ENCODE measurements around the gene LAMTOR1. TPM values are rescaled to one million over a fixed set of nuclear protein-coding genes. Genes with fewer than 3 reads are reported as not detected.
"Not testable (repeated sequence)": the region's sequence is repeated elsewhere in the genome, so short reads cannot be mapped to it uniquely, and the experiment has no call there.

The LAMTOR1 gene
- total RNA-seq, result 87.2 and 87.6 TPM in 2 replicates

DNA sequence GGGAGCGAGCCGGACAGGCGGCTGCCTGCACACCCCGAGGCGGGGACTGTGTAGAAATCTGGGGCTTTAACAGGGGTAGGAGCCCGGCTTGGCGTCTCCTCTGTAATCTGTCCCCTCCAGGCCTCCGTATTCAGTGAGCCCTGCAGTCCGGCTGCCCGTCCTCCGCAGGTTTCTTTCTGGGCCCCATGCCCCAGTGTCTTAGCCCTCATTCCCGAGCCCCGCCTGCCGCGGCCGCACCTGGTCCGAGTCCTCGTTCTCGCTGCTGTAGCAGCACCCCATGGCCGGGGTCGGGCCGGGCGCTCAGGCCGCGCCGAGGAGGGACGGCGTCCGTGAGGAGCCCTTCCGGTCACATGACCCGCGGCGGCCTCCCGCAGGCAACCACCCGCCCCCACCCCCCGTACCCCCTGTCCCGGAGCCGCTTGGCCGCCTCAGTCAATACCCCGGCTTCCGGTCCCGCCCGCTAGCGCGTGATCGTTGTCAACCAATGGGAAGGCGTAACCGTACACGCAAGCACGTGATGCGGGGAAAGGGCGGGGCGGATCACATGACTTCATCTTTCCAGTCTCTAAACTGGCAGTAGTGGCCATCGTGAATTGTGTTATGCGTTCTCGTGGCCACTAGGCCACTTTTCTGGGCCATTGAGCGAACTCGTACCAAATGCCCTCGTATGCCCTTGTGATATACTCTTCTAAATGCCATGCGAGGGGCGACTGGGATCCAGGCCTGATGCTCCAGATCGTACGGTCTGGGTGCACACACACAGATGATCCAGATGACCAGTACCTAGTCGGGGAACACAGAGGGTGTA, at the start of gene LAMTOR1:
Gene LAMTOR1 (minus strand): TSS at position 352 of the 808 bp plus-strand sequence. CDS start 73 bp downstream, at position 279.
- TF ChIP-seq, protein P1, sequence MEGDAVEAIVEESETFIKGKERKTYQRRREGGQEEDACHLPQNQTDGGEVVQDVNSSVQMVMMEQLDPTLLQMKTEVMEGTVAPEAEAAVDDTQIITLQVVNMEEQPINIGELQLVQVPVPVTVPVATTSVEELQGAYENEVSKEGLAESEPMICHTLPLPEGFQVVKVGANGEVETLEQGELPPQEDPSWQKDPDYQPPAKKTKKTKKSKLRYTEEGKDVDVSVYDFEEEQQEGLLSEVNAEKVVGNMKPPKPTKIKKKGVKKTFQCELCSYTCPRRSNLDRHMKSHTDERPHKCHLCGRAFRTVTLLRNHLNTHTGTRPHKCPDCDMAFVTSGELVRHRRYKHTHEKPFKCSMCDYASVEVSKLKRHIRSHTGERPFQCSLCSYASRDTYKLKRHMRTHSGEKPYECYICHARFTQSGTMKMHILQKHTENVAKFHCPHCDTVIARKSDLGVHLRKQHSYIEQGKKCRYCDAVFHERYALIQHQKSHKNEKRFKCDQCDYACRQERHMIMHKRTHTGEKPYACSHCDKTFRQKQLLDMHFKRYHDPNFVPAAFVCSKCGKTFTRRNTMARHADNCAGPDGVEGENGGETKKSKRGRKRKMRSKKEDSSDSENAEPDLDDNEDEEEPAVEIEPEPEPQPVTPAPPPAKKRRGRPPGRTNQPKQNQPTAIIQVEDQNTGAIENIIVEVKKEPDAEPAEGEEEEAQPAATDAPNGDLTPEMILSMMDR (IDR thresholded peaks at IDR 0.05), result no peak
- Mint-ChIP-seq H3K4me1 (peaks cover 46% of the 10 kb centered on the region), H3K27ac (peak within 1 kb of the TSS; percentile 93), H3K9me3 (no peaks in the 10 kb centered on the region), H3K27me3 (no peaks in the 10 kb centered on the region), H3K4me3 (peak within 1 kb of the TSS; percentile 96), H3K36me3 (ENCODE audit: low read depth) (peaks cover 52% of the 10 kb centered on the region)
- ATAC-seq (ENCODE audit: low read depth) (peak; percentile 96), DNase-seq (peak; percentile 93)
- CTCF ChIA-PET, result interaction anchor here (2.3 to 5.0 kb wide), 2 partner anchors 12 to 78 kb away, joined by 15 to 22 read pairs; no protein-coding TSS in a partner anchor
- POLR2A ChIA-PET, result interaction anchor here (0.6 to 4.9 kb wide), 6 partner anchors 10 to 175 kb away, joined by 3 to 31 read pairs (median 6); partner anchors contain the start of genes ANAPC15, RNF121 and XNDC1N
- intact Hi-C loops (cut with micrococcal nuclease), result loop anchor here (1.0 to 2.0 kb wide), 5 partner anchors 9 to 120 kb away; partner anchors contain the start of genes ANAPC15, LRRC51 and NUMA1

DNA sequence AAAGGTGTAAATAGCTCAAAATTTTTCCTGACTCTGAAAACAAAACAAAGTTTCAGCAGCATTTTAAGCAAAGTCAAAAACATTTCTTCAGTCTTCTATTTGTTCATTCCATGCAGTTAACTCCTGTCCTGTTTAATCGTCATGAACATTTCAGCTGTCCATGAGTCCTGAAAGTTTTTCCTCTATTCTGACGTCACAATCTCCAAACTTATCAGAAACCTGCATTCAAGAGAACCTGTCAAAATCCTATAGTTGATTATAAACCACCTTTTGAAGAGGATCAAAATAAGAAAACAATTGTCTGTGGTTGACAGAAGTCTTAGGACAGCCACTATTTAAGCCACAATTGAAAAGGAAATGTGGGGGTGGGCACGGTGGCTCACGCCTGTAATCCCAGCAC, 47.8 kb upstream of the LAMTOR1 start:
- H3K4me3 Mint-ChIP-seq, result no peak overlapping the region
- intact Hi-C loops (cut with micrococcal nuclease), result no loop called here
- H3K27me3 Mint-ChIP-seq, result peaks cover 7% of the 10 kb centered on the region
- TF ChIP-seq, protein P1 (IDR thresholded peaks at IDR 0.05), result no peak
- no peak for ATAC-seq (ENCODE audit: low read depth)
- no peak overlapping the region for H3K27ac Mint-ChIP-seq
- no peaks in the 10 kb centered on the region for H3K36me3 Mint-ChIP-seq (ENCODE audit: low read depth)
- H3K9me3 Mint-ChIP-seq, result no peaks in the 10 kb centered on the region
- POLR2A ChIA-PET, result no interaction called here
- DNase-seq, result no peak
- CTCF ChIA-PET, result no interaction called here
- H3K4me1 Mint-ChIP-seq, result no peaks in the 10 kb centered on the region

GRCh38 chr11:72146625-72147024, 43.5 kb upstream of the LAMTOR1 start:
- ATAC-seq (ENCODE audit: low read depth), result no peak
- ChIA-PET CTCF (interaction anchor here (4.8 to 5.2 kb wide), 2 partner anchors 121 to 170 kb away, joined by 44 to 108 read pairs; no protein-coding TSS in a partner anchor), POLR2A (no interaction called here)
- Mint-ChIP-seq H3K4me1 (peaks cover 1% of the 10 kb centered on the region), H3K36me3 (ENCODE audit: low read depth) (no peaks in the 10 kb centered on the region), H3K4me3 (no peak overlapping the region), H3K27ac (no peak overlapping the region), H3K27me3 (peaks cover 8% of the 10 kb centered on the region), H3K9me3 (no peaks in the 10 kb centered on the region)
- TF ChIP-seq, protein P1 (IDR thresholded peaks at IDR 0.05), result no peak
- no peak for DNase-seq
- intact Hi-C loops (cut with micrococcal nuclease), result no loop called here

- no peak overlapping the region for H3K4me3 Mint-ChIP-seq
- CTCF ChIA-PET, result interaction anchor here (0.9 to 5.2 kb wide), 19 partner anchors 8 to 286 kb away, joined by 3 to 108 read pairs (median 5); no protein-coding TSS in a partner anchor
- H3K27ac Mint-ChIP-seq, result no peak overlapping the region
- TF ChIP-seq, protein P1 (IDR thresholded peaks at IDR 0.05), result no peak
- peaks cover 17% of the 10 kb centered on the region for H3K27me3 Mint-ChIP-seq
- H3K9me3 Mint-ChIP-seq, result no peaks in the 10 kb centered on the region
- ATAC-seq (ENCODE audit: low read depth) (no peak), DNase-seq (no peak)
- no peaks in the 10 kb centered on the region for H3K36me3 Mint-ChIP-seq (ENCODE audit: low read depth)
- peaks cover 1% of the 10 kb centered on the region for H3K4me1 Mint-ChIP-seq
- POLR2A ChIA-PET, result interaction anchor here (1.0 kb wide), 1 partner anchor 120 kb away, joined by 3 read pairs; no protein-coding TSS in a partner anchor
- intact Hi-C loops (cut with micrococcal nuclease), result loop anchor here (1.0 to 5.0 kb wide), 5 partner anchors 54 to 287 kb away; partner anchors contain the start of gene CLPB
Observed at GRCh38 chr11:72144807-72145565, 41.9 kb upstream of the LAMTOR1 start.

- not testable (repeated sequence) for H3K4me1 Mint-ChIP-seq; H3K27ac Mint-ChIP-seq; H3K9me3 Mint-ChIP-seq; H3K36me3 Mint-ChIP-seq (ENCODE audit: low read depth); H3K4me3 Mint-ChIP-seq; DNase-seq; ATAC-seq (ENCODE audit: low read depth)
- peaks cover 17% of the 10 kb centered on the region for H3K27me3 Mint-ChIP-seq
- POLR2A ChIA-PET, result interaction anchor here (1.9 kb wide), 1 partner anchor 30 kb away, joined by 5 read pairs; the partner anchor contains the start of gene ANAPC15
- intact Hi-C loops (cut with micrococcal nuclease), result loop anchor here (2.0 to 5.0 kb wide), 3 partner anchors 38 to 290 kb away; partner anchors contain the start of gene CLPB
- CTCF ChIA-PET, result interaction anchor here (1.0 to 4.8 kb wide), 4 partner anchors 12 to 273 kb away, joined by 3 to 44 read pairs (median 15); no protein-coding TSS in a partner anchor
Observed at GRCh38 chr11:72142543-72142942, 39.4 kb upstream of the LAMTOR1 start.

DNA sequence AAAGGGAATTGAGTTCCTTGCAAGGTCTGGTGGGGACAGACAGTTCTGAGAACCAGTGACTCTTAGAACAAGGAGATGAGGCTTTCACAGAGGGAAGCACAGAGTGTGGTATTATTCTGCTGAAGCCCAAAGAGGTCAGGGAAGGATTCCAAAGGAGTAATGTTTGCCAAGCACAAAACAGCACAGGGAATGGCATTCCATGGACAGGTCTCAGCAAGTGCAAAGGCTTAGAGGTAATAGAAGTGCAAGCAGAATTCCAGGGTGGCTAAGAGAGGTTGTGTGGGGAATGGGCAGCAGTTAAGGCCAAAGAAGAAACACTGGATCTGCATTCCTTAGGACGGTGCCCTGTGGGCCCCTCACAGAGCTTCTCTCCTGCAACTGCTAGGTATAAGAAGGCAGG, 39.0 kb upstream of the LAMTOR1 start:
- H3K27ac Mint-ChIP-seq; H3K9me3 Mint-ChIP-seq; POLR2A ChIA-PET; H3K4me3 Mint-ChIP-seq; H3K4me1 Mint-ChIP-seq; H3K36me3 Mint-ChIP-seq (ENCODE audit: low read depth); ATAC-seq (ENCODE audit: low read depth); DNase-seq: not testable (repeated sequence)
- peaks cover 17% of the 10 kb centered on the region for H3K27me3 Mint-ChIP-seq
- intact Hi-C loops (cut with micrococcal nuclease), result loop anchor here (2.0 to 5.0 kb wide), 3 partner anchors 39 to 290 kb away; partner anchors contain the start of gene CLPB
- CTCF ChIA-PET, result interaction anchor here (3.1 kb wide), 1 partner anchor 117 kb away, joined by 16 read pairs; no protein-coding TSS in a partner anchor
